H1 (cell line): ENCODE data around the gene CYP2A6. TPM values are rescaled to one million over a fixed set of nuclear protein-coding genes. Genes with fewer than 3 reads are reported as not detected.
A peak's percentile ranks its signal among the peaks of the same experiment; 100 is the strongest.
"Not testable (repeated sequence)": the region's sequence is repeated elsewhere in the genome, so short reads cannot be mapped to it uniquely, and the experiment has no call there.

Experiments
- CTCF ChIA-PET: fragments of 300-600 bp; sonication (Branson Sonifier 250); formaldehyde crosslinking; loops from one replicate; lab custom pipeline; 2021; ENCODE audit not compliant: partially characterized antibody; lab: Charles Lee
- POLR2A ChIA-PET: fragments of 300-600 bp; sonication (Branson Sonifier 250); formaldehyde crosslinking; loops from one replicate; lab custom pipeline; 2021; ENCODE audit warnings: inconsistent platforms; ENCODE audit not compliant: partially characterized antibody; lab: Charles Lee
- DNase-seq, 2 experiments: peaks; one replicate each; pipeline versions ENCODE4 v3.0.0 to v3.0.0-alpha.2; 2010 to 2022; ENCODE audit warnings: low spot score in 2 of 2, low read depth in 1 of 2, mixed read lengths in 1 of 2
- FAIRE-seq: peaks from 2 replicates; lab custom pipeline; 2011; peaks lifted over from hg19 to GRCh38; lab: Jason Lieb, UNC
- H2AFZ ChIP-seq: 2 replicates; pipeline ENCODE4 v1.8.1; 2012; ENCODE audit warnings: low read length, inconsistent platforms
- H2AK5ac ChIP-seq: 2 replicates; pipeline ENCODE4 v1.6.1; 2013; ENCODE audit warnings: low read depth, low read length
- H2BK120ac ChIP-seq: replicated peaks from 2 replicates; pipeline ENCODE3; 2013; ENCODE audit warnings: low read depth, low read length, inconsistent platforms
- H2BK12ac ChIP-seq: 2 replicates; pipeline ENCODE4 v1.6.1; 2013; ENCODE audit warnings: low read depth, low read length
- H2BK15ac ChIP-seq: 2 replicates; pipeline ENCODE4 v1.6.1; 2013; ENCODE audit warnings: low read length
- H2BK20ac ChIP-seq: 2 replicates; pipeline ENCODE4 v1.6.1; 2013; ENCODE audit warnings: low read length
- H2BK5ac ChIP-seq: 2 replicates; pipeline ENCODE4 v1.6.1; 2013; ENCODE audit warnings: low read depth, low read length
- H3K14ac ChIP-seq: 2 replicates; pipeline ENCODE4 v1.6.1; 2013; ENCODE audit warnings: inconsistent platforms; ENCODE audit not compliant: insufficient read length
- H3K18ac ChIP-seq: 2 replicates; pipeline ENCODE4 v1.6.1; 2013; ENCODE audit warnings: low read length; ENCODE audit errors: extremely low read depth
- H3K23ac ChIP-seq: 2 replicates; pipeline ENCODE4 v1.6.1; 2013; ENCODE audit warnings: inconsistent platforms; ENCODE audit not compliant: insufficient read length
- H3K23me2 ChIP-seq: 2 replicates; pipeline ENCODE4 v1.6.1; 2013; ENCODE audit warnings: low read depth, low read length
- H3K27ac ChIP-seq: 2 replicates; pipeline ENCODE4 v1.6.1; 2011; ENCODE audit warnings: low read depth, low read length, inconsistent platforms
- H3K27me3 ChIP-seq, 4 experiments: replicated peaks in 1 of 4; 1 replicate in 1 of 4; 2 replicates in 3 of 4; pipeline versions ENCODE4 v1.6.1 to v1.8.1; 2011 to 2013; ENCODE audit warnings: low read length in 3 of 4, mild to moderate bottlenecking in 3 of 4, inconsistent platforms in 2 of 4, mixed read lengths in 2 of 4, moderate library complexity in 1 of 4; ENCODE audit not compliant: control insufficient read depth in 3 of 4, insufficient read depth in 3 of 4; ENCODE audit errors: extremely low read depth in 1 of 4
- H3K36me3 ChIP-seq, 4 experiments: 2 replicates each; pipeline versions ENCODE4 v1.6.1 to v1.8.1; 2011 to 2013; ENCODE audit warnings: mild to moderate bottlenecking in 4 of 4, low read length in 3 of 4, moderate library complexity in 2 of 4, control low read depth in 1 of 4, inconsistent platforms in 1 of 4; ENCODE audit not compliant: insufficient read depth in 4 of 4, control insufficient read depth in 2 of 4
- H3K4ac ChIP-seq: replicated peaks from 2 replicates; pipeline ENCODE3; 2013; ENCODE audit warnings: low read length, low read depth, mixed read lengths, inconsistent platforms; ENCODE audit not compliant: insufficient read length
- H3K4me1 ChIP-seq, 4 experiments: replicated peaks in 1 of 4; 1 replicate in 1 of 4; 2 replicates in 3 of 4; pipeline versions ENCODE4 v1.6.1 to v1.8.1; 2011 to 2013; ENCODE audit warnings: low read length in 3 of 4, inconsistent platforms in 2 of 4, mixed read lengths in 1 of 4; ENCODE audit not compliant: insufficient read depth in 4 of 4, control insufficient read depth in 3 of 4
- H3K4me2 ChIP-seq, 2 experiments: 2 replicates each; pipeline versions ENCODE4 v1.6.1 to v1.8.1; 2011 to 2013; ENCODE audit warnings: low read depth in 2 of 2, low read length in 2 of 2, control low read depth in 1 of 2, inconsistent platforms in 1 of 2, mild to moderate bottlenecking in 1 of 2; ENCODE audit not compliant: insufficient read depth in 1 of 2
- H3K4me3 ChIP-seq, 4 experiments: fragments of 200-600, 300-600 bp in 1 of 4; sonication (generic), shearing (Covaris generic), sonication (Bioruptor Twin) in 1 of 4; 2 replicates each; pipeline versions ENCODE4 v1.5.1 to v1.8.1; 2011 to 2016; ENCODE audit warnings: low read length in 4 of 4, low read depth in 3 of 4, control low read depth in 2 of 4, inconsistent platforms in 2 of 4, mild to moderate bottlenecking in 2 of 4, mixed read lengths in 1 of 4, moderate library complexity in 1 of 4; ENCODE audit not compliant: insufficient read depth in 2 of 4; ENCODE audit errors: extremely low read depth in 1 of 4
- H3K56ac ChIP-seq: replicated peaks from 2 replicates; pipeline ENCODE3; 2013; ENCODE audit warnings: low read depth, mild to moderate bottlenecking, mixed read lengths, low read length, inconsistent platforms; ENCODE audit not compliant: insufficient read length
- H3K79me1 ChIP-seq: 2 replicates; pipeline ENCODE4 v1.6.1; 2013; ENCODE audit warnings: low read depth, low read length, control low read depth
- H3K79me2 ChIP-seq, 2 experiments: 2 replicates each; pipeline versions ENCODE4 v1.6.1 to v1.8.1; 2012 to 2013; ENCODE audit warnings: low read length in 2 of 2, mild to moderate bottlenecking in 2 of 2, inconsistent platforms in 1 of 2; ENCODE audit not compliant: insufficient read depth in 2 of 2, control insufficient read depth in 1 of 2
- H3K9ac ChIP-seq, 4 experiments: replicated peaks in 1 of 4; 1 replicate in 1 of 4; 2 replicates in 3 of 4; pipeline versions ENCODE4 v1.6.1 to v1.8.1; 2011 to 2013; ENCODE audit warnings: low read depth in 3 of 4, low read length in 3 of 4, control low read depth in 2 of 4, mild to moderate bottlenecking in 2 of 4, moderate library complexity in 2 of 4, inconsistent platforms in 1 of 4; ENCODE audit errors: extremely low read depth in 1 of 4
- H3K9me3 ChIP-seq, 2 experiments: 2 replicates each; pipeline versions ENCODE4 v1.6.1 to v1.8.1; 2012 to 2013; ENCODE audit warnings: mild to moderate bottlenecking in 2 of 2, moderate library complexity in 2 of 2, control low read depth in 1 of 2, inconsistent platforms in 1 of 2, low read depth in 1 of 2, low read length in 1 of 2, mixed read lengths in 1 of 2; ENCODE audit not compliant: insufficient read depth in 2 of 2
- H4K20me1 ChIP-seq, 2 experiments: replicated peaks in 1 of 2; 2 replicates each; pipeline versions ENCODE3 to v1.8.1; 2011 to 2013; ENCODE audit warnings: inconsistent platforms in 2 of 2, low read length in 2 of 2, mild to moderate bottlenecking in 1 of 2; ENCODE audit not compliant: insufficient read depth in 2 of 2, control insufficient read depth in 1 of 2
- H4K5ac ChIP-seq: 2 replicates; pipeline ENCODE4 v1.6.1; 2013; ENCODE audit warnings: low read length, low read depth, mixed read lengths, inconsistent platforms; ENCODE audit not compliant: insufficient read length
- H4K8ac ChIP-seq: 2 replicates; pipeline ENCODE4 v1.8.0; 2013; ENCODE audit warnings: mild to moderate bottlenecking, moderate library complexity, low read length, inconsistent platforms; ENCODE audit not compliant: insufficient read depth; ENCODE audit errors: extremely low read depth
- H4K91ac ChIP-seq: replicated peaks from 2 replicates; pipeline ENCODE3; 2013; ENCODE audit warnings: low read length, mixed read lengths, inconsistent platforms; ENCODE audit not compliant: insufficient read length
- KDM1A ChIP-seq: fragments of 200-600, 300-600 bp; sonication (generic); IDR thresholded peaks from 2 replicates; pipeline ENCODE4 v1.7.1; 2016; ENCODE audit warnings: mild to moderate bottlenecking, low read length, borderline replicate concordance
- WGBS, 2 experiments: shearing (Covaris generic) in 1 of 2; methylation state at CpG; one replicate each; pipeline versions ENCODE4 v1.1.6 to v1.1.7; 2013 to 2015; ENCODE audit warnings: low lambda C conversion rate in 2 of 2, mixed read lengths in 2 of 2, inconsistent platforms in 1 of 2, low coverage in 1 of 2, missing lambda C conversion rate in 1 of 2; ENCODE audit not compliant: insufficient replicate concordance in 2 of 2, insufficient coverage in 1 of 2, insufficient read length in 1 of 2; ENCODE audit errors: extremely low coverage in 1 of 2, missing lambda C conversion rate in 1 of 2; 5-methylcytosine and 5-hydroxymethylcytosine counted together
- polyA plus RNA-seq, 7 experiments: library from polyadenylated mRNA; depleted of rRNA in 3 of 7; stranded (reverse) in 5 of 7; unstranded in 2 of 7; fragments of >200 nt in 5 of 7; fragments of 200-250 nt in 2 of 7; gene quantifications; 1 replicate in 5 of 7; 2 replicates in 1 of 7; 4 replicates in 1 of 7; pipeline versions ENCODE4 v1.2.1 to v1.2.3, GENCODE V29; 2011 to 2013; ENCODE audit warnings: missing spikeins in 2 of 7, mixed read lengths in 2 of 7
- total RNA-seq: library from RNA; stranded (reverse); fragmentation: NEBNext Ultra II Directional; extraction: Animal tissue kit (Norgen Biotek cat#: 25700); gene quantifications from 2 replicates; pipeline ENCODE4 v1.2.1, GENCODE V29; 2021

Gene CYP2A6
- total and polyA plus RNA-seq, 2 of the 8 experiments (the other 6 are each of a cell fraction or from before 2014, with no cell fraction given) = 0.33 TPM; not detected in 1

GRCh38 chr19:40842997-40843652, 7.1 kb downstream of the CYP2A6 start:
- H2BK15ac ChIP-seq, H3K27ac ChIP-seq, H2BK20ac ChIP-seq, H2BK120ac ChIP-seq, H3K23ac ChIP-seq, H3K79me2 ChIP-seq, DNase-seq, H3K36me3 ChIP-seq, H2BK12ac ChIP-seq, H3K9ac ChIP-seq, H3K18ac ChIP-seq, H4K8ac ChIP-seq, H3K56ac ChIP-seq, H2AK5ac ChIP-seq, H4K91ac ChIP-seq, H2BK5ac ChIP-seq, H3K27me3 ChIP-seq, H3K4me1 ChIP-seq, H4K20me1 ChIP-seq, H3K79me1 ChIP-seq, FAIRE-seq, H3K4ac ChIP-seq, H3K9me3 ChIP-seq, H4K5ac ChIP-seq, H3K23me2 ChIP-seq, H3K14ac ChIP-seq, H2AFZ ChIP-seq, POLR2A ChIA-PET, CTCF ChIA-PET: not testable (repeated sequence)
- Histone ChIP-seq H3K4me2 (peak overlapping the region; percentile 8 to 49; a peak in 2 of 4 replicates), H3K4me3 (peak overlapping the region in 1 of 4 experiments; percentile 44; a peak in 2 of 8 replicates)
- TF ChIP-seq KDM1A = peak; percentile 44; the same call in 1 of the 2 replicates
- 80% methylated on average over 9 of the region's 12 CpGs; no CpG with 5 or more reads in 1 of the 2 experiments for WGBS, 2 experiments
